ENCODE measurements around the gene ERLEC1.
A peak's percentile ranks its signal among the peaks of the same experiment; 100 is the strongest.
"Not testable (repeated sequence)": the region's sequence is repeated elsewhere in the genome, so short reads cannot be mapped to it uniquely, and the experiment has no call there.

Gene ERLEC1

DNA sequence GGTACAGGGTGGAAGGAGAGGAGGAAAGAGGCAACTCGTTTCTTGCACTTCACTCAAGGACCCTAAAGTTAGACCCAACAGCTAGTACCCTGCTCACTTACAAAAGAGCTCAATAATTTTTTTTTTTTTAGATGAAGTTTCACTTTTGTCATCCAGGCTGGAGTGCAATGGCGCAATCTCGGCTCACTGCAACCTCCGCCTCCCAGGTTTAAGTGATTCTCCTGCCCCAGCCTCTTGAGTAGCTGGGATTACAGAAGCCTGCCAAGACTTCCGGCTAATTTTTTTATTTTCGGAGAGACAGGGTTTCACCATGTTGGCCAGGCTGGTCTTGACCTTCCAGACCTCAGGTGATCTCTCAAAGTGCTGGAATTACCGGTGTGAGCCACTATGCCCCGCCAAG lies 4.2 kb upstream of the ERLEC1 start:
- no peak for DNase-seq

DNA sequence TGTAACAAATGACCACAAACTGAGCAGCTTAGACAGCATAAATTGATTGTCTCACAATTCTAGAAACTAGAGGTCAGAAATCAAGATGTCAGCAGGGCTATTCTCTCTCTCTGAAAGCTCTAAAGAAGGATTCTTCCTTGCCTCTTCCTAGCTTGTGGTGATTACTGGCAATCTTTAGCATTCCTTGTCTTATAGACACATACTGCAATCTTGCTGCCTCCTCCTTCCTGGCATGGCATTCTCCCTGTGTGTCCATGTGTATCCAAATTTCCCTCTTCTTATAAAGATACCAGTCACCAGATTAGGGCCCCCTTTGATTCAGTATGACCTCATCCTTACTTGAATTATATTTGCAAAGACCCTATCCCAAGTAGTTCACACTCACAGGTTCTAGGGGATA lies 2.4 kb upstream of the ERLEC1 start:
- DNase-seq, result no peak

DNA sequence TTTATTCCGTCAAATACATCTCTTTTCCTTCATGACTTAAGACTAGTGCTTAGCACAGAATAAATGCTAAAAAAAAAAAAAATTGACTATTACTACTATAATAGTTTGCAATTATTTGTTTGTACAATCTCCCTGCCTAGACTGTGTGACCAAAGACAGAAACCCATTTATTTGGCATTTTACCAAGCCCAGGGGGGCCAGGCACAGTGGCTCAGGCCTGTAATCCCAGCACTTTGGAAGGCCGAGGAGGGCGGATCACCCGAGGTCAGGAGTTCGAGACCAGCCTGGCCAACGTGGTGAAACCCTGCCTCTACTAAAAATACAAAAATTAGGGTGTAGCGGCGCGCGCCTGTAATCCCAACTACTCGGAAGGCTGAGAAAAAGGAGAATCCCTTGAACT lies 1.5 kb upstream of the ERLEC1 start:
- DNase-seq, result no peak

DNA sequence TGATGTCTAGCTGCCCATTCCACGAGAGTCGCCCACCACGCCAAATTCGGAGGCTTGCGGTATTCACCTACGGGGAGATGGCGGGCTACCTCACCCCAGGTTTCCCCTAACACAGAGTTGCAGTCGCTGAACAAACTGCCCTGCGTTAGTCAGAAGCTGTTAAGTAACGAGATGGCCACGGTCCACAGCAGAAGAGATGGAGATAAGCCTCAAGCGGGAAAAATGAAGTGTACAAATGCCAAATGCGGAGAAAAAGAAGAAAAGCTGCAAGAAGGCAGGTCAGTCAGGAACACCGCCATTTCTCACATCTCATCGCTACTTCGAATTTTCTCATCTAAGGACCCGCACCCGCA lies 516 bp upstream of the ERLEC1 start:
- peak; percentile 32 for DNase-seq

DNA sequence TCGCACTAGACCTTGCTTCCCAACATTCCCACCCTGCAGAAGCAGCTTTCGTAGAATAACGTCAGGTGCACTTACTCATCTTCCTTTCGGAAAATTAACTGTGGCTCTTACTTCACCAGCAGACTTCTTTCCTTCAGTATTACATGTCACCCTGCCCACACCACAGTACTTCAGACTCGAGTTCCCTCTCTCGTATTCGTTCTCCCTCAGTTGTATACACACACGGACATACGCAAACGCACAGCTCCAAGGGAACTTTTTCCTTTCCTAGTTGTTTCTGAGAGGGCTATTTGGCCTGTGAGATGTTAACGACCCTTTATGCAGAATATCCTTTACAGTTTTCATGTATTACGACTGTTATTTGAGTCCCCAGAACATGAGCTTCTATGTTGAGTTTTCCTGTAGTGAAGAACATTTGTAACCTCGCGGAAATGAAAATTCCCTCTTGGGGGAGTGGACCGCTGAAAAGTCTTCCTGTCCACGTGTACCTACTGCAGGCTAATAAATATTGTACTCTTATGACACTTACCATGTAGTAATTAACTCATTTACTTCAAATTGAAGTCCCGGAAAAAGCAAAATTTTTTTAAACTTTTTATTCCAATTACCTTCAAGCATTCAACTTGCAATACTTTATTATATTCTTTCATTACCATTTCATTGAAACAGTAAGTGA lies 908 bp downstream of the ERLEC1 start:
- DNase-seq, result peak; percentile 5

DNA sequence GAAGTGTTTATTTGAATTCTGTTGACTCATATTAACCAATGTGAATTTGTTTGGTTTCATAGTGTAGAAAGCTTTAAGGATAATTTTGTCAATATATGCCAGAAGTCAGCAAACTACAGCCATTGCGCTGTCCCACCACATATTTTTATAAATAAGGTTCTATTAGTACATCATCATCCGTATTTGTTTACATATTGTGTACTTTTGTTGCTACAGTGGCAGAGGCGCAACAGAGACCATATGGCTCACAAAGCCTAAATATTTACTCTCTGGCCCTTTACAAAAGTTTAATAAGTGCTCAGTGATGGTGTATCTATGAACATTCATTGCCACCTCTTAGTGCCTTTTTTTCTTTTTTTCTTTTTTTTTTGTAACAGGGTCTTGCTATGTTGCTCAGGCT lies 6.4 kb downstream of the ERLEC1 start:
- no peak for DNase-seq

DNA sequence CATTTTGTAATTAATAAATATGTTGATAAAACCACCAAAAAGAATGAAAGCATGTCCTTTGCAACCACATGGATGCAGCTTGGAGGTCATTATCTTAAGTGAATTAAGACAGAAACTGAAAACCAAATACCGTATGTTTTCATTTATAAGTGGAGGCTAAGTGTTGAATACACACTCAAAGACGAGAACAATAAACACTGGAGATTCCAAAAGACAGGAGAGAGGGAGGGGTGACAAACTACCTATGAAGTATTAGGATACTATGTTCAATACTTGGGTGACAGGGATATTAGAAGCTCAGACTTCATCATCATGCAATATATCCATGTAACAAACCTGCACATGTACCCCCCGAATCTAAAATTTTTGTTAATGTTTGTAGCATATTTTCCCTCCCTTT lies 7.0 kb downstream of the ERLEC1 start:
- no peak for DNase-seq

DNA sequence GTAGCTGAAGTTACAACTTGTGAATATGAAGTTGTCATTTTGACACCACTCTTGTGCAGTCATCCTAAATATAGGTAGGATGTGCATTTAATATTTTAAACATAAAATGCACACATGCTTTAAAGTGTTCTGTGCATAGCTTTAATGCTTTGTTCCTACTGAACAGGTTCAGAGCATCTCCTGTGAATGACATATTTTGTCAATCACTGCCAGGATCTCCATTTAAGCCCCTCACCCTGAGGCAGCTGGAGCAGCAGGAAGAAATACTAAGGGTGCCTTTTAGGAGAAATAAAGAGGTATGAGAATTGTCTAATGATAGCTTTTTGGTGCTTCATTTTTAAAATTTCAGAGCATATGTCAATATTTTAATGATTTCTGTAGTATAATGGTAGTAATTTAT lies 14.7 kb downstream of the ERLEC1 start:
- no peak for DNase-seq

DNA sequence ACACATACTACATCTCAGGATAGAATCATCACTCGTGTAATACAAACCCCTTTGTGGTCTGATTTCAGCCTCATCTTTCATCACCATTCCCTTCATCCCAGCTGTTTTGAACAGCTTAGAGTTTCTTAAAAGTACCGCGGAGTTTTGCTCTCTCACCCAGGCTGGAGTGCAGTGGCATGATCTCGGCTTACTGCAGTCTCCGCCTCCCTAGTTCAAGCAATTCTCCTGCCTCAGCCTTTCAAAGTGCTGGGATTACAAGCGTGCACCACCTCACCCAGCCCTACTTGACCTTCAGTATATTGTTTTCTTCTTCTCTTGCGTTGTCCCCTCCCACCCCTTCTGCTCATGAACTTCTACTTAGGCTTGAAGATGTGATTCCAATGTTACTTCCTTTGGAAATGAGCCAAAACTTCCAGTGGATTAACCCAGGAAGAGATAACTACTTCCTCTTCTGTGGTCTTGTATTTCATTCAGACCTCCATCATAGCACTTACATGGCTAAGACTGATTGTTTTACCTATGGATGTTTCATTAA lies 15.8 kb downstream of the ERLEC1 start:
- DNase-seq, result no peak

DNA sequence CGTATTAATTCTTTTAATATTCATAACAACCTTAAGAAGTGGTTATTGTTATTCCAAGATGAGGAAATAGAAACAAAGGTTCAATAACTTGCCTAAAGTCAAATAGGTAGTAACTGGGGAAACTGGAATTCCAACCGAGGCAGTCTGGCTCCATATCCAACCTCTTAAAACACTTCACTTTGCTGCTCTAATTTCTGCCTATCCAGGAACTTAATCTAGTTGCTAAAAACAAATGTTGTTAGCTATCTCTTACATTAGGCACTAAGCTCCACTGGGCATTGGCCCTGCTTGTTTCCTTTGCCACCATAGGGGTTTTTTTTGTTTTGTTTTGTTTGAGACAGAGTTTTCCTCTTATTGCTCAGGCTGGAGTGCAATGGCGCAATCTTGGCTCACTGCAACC lies 24.8 kb downstream of the ERLEC1 start:
- DNase-seq, result no peak

DNA sequence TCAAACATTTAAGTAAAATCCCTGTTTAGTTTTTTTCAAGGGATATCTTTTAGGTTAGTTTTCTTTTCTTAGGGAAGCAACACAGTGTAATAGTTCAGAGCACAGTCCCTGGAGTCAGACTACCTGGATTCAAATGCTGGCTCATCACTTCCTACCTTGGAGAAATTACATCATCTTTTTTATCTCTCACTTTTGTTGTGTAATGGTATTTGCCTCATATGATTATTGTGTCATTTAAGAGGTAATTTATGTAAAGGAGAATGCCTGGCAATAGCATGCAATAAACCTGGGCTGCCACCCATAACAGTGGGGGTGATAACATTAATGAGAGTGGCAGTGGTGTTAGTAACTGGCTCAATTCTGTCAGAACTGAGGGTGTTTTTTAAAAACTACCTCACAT lies 26.3 kb downstream of the ERLEC1 start:
- no peak for DNase-seq

DNA sequence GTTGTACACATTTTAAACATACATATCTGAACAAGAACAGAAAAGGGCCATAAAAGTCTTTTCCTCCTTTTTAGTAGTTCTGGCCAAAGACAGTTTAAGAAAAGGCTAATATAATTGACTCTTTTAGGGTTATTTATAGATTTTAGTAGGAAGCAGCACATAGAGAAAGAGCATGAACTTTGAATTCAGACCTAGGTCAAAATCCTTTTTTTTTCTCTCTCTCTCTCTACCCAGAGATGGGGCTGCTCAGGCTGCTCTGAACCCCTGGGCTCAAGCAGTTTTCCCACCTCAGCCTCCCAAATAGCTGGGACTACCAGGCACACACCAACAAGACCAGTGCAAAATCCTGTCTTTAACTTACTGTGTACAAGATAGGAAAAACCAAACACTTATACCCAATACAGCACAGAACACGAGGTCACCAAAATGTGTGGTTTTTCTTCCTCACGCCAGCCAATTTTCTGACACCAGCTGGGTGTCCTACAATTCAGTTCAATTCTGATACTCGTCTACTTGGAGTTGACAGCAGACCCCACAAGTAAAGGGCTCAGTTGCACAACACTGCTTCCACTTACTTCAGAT lies 32.1 kb downstream of the ERLEC1 start:
- no peak for DNase-seq

DNA sequence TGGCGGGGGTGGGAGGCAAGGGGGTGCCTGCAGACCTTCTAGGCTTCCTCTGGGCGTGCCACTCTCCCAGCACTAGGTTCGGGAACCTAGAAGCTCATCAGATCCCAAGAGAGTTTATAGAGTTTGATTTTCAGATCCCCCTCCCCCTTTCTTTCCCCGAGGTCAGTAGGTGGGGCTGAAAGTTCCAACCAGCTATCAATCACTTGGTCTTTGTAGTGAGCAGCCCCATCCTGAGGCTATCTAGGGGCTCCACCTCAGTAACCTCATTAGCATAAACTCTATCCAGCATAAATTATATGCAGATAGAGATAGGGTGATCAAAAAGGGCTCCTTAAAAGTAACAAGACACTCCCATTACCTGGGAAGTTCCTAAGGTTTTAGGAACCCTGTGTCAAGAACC lies 32.8 kb downstream of the ERLEC1 start:
- DNase-seq, result no peak

DNA sequence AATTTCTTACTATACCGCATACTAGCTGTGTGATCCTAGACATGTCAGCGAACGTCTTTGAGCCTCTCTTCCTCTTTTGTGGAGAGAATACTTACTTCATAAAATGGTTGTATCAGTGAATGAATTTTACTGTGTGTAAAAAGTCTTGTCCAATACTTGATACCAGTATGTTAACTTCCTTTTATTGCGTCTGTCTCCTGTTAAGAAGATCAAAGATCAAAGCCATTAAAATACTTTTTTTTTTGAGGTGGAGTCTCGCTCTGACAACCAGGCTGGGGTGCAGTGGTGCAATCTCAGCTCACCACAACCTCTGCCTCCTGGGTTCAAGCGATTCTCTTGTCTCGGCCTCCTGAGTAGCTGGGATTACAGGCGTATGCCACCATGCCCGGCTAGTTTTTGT lies 33.2 kb downstream of the ERLEC1 start:
- DNase-seq, result no peak

DNA sequence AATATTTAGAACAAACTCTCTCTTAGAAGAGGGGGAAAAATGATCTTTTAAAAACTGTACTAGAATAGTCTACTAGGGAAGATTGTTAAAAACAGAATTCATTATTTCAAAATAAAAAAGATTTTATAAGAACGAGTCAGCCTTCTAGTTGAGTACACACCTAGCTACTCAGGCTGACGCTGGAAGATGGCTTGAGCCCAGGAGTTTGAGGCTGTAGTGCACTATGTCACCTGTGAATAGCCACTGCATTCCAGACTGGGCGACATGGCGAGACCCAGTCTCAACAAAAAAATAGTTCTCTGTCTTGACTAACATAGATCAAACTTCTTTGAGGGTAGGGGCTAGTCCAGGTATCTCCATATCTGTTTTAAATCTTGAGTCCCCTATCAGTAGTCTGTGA lies 33.9 kb downstream of the ERLEC1 start:
- DNase-seq, result no peak

DNA sequence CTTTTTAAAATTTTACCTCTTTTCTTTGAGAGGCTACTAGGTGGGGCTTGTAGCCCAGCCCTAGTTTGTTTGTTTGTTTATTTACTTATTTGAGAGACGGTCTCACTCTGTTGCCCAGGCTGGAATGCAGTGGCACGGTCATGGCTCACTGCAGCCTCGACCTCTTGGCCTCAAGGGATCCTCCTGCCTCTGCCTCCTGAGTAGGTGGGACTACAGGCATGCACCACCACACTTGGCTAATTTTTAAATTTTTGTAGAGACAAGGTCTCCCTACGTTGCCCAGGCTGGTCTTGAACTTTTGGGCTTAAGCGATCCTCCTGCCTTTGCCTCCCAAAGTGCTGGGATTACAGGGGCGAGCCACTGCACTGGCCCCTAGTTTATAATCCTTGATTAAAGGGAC lies 35.0 kb downstream of the ERLEC1 start:
- no peak for DNase-seq

DNA sequence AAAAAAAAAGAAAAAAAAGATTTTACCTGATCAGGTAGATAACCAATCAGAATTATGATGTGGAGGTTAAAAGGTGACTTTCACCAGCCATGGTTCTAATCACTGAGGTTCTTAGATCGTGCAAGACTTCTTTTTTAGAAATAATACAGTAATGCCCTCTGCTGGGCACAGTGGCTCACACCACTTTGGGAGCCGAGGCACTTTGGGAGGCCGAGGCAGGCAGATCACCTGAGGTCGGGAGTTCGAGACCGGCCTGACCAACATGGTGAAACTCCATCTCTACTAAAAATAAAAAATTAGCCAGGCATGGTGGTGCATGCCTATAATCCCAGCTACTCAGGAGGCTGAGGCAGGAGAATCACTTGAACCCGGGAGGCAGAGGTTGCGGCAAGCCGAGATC lies 36.8 kb downstream of the ERLEC1 start:
- not testable (repeated sequence) for DNase-seq

DNA sequence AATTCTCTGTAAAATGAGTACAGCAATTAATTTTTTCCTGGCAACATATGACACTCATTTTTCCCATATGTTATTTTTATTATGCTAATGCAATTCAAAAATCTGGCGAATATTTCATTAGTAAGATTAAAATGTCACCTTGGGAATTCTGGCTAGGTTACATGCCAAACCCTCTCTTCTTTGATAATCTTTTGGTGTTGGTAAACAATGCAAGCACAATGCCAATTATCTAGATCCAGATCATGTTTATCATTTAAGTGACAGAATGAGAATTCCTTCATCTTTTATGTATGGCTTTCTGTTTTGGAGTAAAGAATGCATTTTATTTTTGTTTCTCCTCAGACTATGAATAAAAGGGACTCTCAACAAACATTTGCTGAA lies 39.2 kb downstream of the ERLEC1 start:
- no peak for DNase-seq

DNA sequence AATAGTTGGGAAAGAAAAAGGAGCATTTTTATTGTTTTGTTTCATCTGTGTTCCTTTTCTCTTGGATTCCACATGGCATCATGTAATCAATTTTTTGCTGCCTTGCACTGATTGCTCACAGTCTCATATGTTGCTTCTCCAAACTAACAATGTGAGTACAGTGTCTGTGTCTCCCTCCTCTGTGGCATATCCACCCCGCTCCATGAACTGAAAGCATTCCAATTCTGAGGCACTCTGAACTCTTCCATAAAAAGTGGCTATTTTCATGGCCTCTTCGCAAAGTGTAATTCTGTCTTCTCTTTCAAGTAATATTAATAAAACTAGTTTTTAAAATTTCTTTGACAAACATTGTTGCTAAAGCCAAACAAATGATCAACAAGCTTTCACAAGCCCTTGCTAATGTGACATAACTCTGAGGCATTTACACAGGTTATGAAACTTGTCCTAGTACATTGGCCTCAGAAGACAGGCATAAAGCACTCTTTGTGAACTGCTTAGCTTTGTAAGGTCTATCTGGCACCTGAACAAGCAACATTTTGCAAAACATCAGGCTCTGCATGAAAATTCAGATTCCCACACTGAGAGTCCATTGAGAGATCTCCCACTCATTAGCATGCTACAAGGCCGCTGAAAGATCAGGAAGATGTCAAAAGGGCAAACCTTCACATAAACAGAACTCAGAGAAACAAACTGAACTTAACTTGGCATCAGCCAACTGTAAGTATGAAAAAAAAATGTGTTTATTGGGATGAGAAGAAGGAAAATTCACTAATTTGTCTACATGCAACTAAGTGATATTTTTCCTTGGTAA lies 39.9 kb downstream of the ERLEC1 start:
- no peak for DNase-seq

DNA sequence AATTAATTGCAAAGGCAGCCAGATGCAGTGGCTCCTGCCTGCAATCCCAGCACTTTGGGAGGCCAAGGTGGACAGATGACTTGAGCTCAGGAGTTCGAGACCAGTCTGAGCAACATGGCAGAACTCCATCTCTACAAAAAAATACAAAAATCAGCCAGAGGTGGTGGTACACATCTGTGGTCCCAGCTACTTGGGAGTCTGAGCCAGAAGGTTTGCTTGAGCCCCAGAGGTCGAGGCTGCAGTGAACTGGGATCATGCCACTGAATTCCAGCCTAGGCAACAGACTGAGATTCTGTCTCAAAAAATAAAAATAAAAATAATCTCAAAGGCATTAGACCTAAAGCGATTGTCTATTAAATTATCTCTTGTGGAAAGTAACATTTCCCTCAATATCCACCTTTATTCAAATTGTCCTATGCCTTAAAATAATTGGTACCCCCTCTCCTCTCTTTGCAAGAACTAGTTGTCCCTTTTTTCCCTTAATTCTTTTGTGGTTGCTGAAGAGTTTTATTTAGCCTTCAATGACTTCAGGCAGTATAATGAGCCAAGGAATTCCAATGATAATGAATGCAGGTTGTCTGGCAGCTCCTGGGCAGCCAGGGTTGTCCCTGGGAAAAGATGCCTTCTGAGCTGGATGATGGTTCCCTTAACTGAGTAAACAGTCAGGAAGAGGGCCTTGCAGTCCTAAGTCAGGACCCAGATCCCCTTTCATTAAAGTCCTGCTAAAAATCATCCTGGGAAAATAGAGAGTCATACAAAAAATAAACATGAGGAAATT lies 40.7 kb downstream of the ERLEC1 start:
- no peak for DNase-seq

DNA sequence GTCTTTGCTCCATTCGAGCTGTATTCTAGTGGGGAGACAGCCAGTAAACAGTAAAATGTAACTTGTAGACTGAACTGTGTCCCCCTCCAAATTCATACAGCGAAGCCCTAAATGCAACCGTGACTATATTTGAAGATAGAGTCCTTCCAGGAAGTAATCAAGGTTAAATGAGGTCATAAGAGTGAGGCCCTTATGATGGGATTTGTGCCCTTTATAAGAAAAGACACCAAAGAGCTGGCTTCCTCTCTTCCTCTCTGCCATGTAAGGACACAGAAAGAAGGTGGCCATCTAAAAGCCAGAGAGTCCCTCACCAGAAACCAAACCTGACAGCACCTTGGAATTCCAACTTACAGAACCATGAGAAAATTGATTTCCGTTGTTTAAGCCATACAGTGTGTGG lies 41.5 kb downstream of the ERLEC1 start:
- no peak for DNase-seq

DNA sequence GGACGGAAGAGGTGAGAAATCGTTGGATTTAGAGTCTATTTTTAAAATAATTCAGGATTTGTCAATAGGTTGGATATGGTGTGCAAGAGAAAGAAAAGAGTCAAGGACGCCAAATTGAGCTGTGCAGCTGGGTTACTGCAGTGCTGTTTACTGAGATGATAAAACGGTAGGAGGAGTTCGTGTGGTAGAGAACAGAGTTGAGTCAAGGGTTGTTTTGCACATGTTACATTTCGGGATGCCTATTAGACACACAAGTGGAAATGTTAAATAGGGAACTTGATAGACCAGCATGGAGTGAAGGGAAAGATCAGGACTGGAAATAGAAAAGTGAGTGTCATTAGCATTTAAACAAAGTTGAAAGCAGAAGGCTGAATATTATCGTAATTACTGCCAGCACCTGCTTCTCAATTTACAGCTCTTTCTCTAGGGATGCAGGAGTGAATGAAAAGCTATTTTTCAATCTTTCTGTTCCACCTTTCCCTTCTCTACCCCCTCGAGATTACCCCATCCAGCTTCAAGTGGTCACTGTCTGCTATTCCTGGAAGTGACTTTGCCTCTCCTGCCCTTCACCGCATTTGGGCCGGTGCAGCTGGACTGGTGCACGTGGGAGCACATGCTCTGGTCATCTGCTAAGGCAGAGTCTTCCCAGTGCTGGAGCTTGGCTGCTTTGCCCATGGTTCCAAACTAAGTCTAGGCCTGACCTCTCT lies 42.6 kb downstream of the ERLEC1 start:
- no peak for DNase-seq

DNA sequence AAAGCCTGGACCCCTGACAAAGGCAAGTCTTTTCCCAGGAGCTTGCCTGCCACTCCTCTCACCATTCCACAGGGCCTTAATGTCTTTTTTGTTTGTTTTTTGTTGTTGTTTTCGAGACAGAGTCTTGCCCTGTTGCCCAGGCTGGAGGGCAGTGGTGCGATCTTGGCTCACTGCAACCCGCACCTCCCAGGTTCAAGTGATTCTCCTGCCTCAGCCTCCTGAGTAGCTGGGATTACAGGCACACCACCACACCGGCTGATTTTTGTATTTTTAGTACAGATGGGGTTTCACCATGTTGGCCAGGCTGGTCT lies 43.1 kb downstream of the ERLEC1 start:
- not testable (repeated sequence) for DNase-seq

Data from central memory CD4-positive, alpha-beta T cell (primary cell).